ENCODE measurements around the gene NPEPL1. TPM values are rescaled to one million over a fixed set of nuclear protein-coding genes. Genes with fewer than 3 reads are reported as not detected.

Gene NPEPL1
- total and polyA plus RNA-seq, 10 of the 15 experiments (the other 5 are each of a cell fraction or from before 2014, with no cell fraction given), result 0.08 to 21.3 (median 10.2) TPM

DNA sequence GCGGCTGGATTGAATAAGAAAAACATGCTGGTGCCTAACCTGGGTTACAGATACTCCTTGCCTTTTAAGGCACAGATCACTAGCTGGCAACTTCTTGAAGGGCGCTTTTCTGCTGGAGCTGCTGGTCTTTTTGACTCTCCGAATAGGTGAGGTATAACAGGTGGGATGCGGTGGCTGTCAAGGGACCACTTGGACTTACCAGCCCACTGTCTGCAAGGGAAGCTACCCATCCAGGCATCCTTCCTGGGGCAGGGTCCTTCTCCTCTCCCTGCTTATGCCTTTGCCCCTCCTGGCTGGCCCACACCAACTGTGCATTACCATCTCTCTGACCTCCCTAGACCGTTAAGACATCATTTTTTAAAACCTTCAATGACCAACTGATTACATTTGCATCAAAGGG, 57.4 kb downstream of the NPEPL1 start:
- in situ Hi-C loops (cut with MboI), result no loop called here
- WGBS (ENCODE audit: insufficient coverage, insufficient replicate concordance, low lambda C conversion rate, missing lambda C conversion rate), result 49% methylated on average over 5 of the region's 5 CpGs

More for the DNA sequence above, 57.4 kb downstream of the NPEPL1 start:
- CTCF ChIA-PET, result interaction anchor here (0.6 kb wide), 1 partner anchor 337 kb away, joined by 3 read pairs; no protein-coding TSS in a partner anchor
- intact Hi-C loops (cut with micrococcal nuclease; ENCODE audit: unreplicated experiment), result no loop called here
- no peak for ATAC-seq
- SMC1A ChIA-PET (ENCODE audit: uncharacterized antibody, unreplicated experiment), result no interaction called here
- no TSS peak for BruUV-seq (replicated peaks)
- H4K20me1 ChIP-seq (ENCODE audit: control insufficient read depth, insufficient read depth), result no peaks in the 10 kb centered on the region
- POLR2A ChIA-PET, result no interaction called here
- FAIRE-seq, result no peak
- H3K4me2 ChIP-seq (ENCODE audit: control insufficient read depth, insufficient read depth), result no peak overlapping the region
- no peaks in the 10 kb centered on the region for H3K79me2 ChIP-seq (ENCODE audit: control insufficient read depth, insufficient read depth, low read length)
- no peak overlapping the region for H3K4me3 ChIP-seq
- H3K27me3 ChIP-seq (replicated peaks in 1 of 2; ENCODE audit: control insufficient read depth in 2 of 2, insufficient read depth in 2 of 2, low read length in 1 of 2), result peaks cover 2 to 4% of the 10 kb centered on the region in 2 experiments; a peak in 2 of 4 replicates
- no peak overlapping the region for H2AFZ ChIP-seq (ENCODE audit: control insufficient read depth, low read depth, low read length)
- no peak overlapping the region for H3K27ac ChIP-seq (ENCODE audit: control insufficient read depth, insufficient read depth)
- no peaks in the 10 kb centered on the region for H3K4me1 ChIP-seq (ENCODE audit: control insufficient read depth, insufficient read depth, low read length)
- RAD21 ChIA-PET (ENCODE audit: unreplicated experiment), result no interaction called here
- TF ChIP-seq RBBP5 (conservative IDR thresholded peaks at IDR 0.05) (no peak), NR2F1 (conservative IDR thresholded peaks at IDR 0.05) (no peak), YY1 (IDR thresholded peaks at IDR 0.05; ENCODE audit: low read depth, low read length) (no peak), CBFB (IDR thresholded peaks at IDR 0.05; ENCODE audit: low read depth) (no peak), ASH2L (IDR thresholded peaks at IDR 0.05; ENCODE audit: borderline replicate concordance, low read depth) (no peak), CUX1 (IDR thresholded peaks at IDR 0.05; ENCODE audit: insufficient replicate concordance, low read depth, low read length) (no peak), CBX3 (IDR thresholded peaks at IDR 0.05; ENCODE audit: borderline replicate concordance, low read depth) (no peak)
- TF ChIP-seq, protein P1, sequence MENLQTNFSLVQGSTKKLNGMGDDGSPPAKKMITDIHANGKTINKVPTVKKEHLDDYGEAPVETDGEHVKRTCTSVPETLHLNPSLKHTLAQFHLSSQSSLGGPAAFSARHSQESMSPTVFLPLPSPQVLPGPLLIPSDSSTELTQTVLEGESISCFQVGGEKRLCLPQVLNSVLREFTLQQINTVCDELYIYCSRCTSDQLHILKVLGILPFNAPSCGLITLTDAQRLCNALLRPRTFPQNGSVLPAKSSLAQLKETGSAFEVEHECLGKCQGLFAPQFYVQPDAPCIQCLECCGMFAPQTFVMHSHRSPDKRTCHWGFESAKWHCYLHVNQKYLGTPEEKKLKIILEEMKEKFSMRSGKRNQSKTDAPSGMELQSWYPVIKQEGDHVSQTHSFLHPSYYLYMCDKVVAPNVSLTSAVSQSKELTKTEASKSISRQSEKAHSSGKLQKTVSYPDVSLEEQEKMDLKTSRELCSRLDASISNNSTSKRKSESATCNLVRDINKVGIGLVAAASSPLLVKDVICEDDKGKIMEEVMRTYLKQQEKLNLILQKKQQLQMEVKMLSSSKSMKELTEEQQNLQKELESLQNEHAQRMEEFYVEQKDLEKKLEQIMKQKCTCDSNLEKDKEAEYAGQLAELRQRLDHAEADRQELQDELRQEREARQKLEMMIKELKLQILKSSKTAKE (IDR thresholded peaks at IDR 0.05; ENCODE audit: low read depth, poor library complexity, severe bottlenecking), result no peak
- H3K36me3 ChIP-seq (ENCODE audit: control insufficient read depth in 2 of 2, insufficient read depth in 2 of 2, low read length in 1 of 2), result no peaks in the 10 kb centered on the region
- H3K9me3 ChIP-seq (replicated peaks; ENCODE audit: control insufficient read depth, insufficient read depth, low read length), result no peaks in the 10 kb centered on the region
- DNase-seq (ENCODE audit: low read depth, low spot score), result no peak
- H3K9ac ChIP-seq (ENCODE audit: control insufficient read depth, insufficient read depth, low read length), result no peak overlapping the region

Data from GM12878 (cell line).